CD4-positive, alpha-beta T cell treated with Interferon gamma for 1 hour (primary cell): Measurements from ENCODE around the gene CD44.

Experiments used
- DNase-seq: peaks from one replicate; pipeline ENCODE4 v3.0.0-alpha.2; 2020

Gene CD44

GRCh38 chr11:35112056-35112845, 26.7 kb upstream of the CD44 start:
- DNase-seq, result no peak

DNA sequence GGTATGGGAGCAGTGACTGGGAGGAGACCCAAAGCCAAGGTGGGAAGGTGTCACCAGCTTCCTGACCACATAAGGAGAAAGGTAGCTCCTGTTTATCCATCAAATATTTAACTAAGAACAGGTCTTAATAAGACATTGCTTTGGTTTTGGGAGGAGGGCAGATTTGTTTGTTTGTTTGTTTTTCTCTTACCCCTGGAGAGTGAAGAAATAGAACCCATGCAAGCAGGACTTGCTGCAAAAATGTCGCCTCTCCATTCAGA, 26.2 kb upstream of the CD44 start:
- no peak for DNase-seq

- DNase-seq, result no peak
Measured at GRCh38 chr11:35114906-35115687, 23.9 kb upstream of the CD44 start.

GRCh38 chr11:35115688-35116030, 23.3 kb upstream of the CD44 start:
- DNase-seq, result no peak

- no peak for DNase-seq
Measured at GRCh38 chr11:35116245-35116644, 22.7 kb upstream of the CD44 start.

DNA sequence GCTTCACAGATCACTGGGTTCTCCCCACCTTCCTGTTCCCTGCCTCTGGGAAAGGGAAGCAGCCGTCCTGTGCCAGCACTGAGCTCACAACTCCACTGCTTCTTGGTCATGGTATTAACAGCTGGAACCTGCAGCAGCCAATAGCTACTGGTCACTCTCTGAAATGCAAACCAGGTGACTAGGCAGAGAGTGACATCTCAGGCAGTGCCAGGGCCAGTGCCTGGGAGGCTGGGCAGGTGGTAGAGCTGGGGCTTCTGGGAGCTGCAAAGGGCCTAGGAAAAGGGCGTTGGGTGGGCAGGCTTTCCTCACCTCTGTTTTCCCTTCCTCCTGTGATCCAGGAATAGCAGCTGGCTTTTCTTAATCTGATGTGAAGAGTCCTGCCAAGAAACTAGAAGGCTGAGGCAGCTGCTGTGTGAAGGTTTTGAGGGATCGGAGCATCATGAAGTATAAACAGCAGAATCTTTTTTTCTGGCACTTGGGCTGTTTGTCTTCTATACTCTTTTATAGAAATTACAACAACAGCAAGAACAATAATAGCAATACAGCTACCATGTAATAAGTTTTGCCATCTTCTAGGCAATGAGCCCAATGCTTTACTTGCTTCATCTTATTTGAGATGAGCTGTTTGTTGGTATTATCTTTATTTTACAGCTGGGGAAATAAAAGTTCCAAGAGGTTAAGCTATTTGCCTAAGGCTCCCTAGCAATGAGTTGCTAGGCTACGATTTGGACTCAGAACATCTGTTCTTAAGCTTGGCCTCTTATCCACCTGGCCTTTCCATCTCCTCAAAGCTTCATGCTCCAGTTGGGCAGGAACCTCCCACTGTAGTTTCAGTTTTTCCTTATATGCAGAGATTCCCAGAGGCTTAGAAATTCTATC, 22.0 kb upstream of the CD44 start:
- no peak for DNase-seq

DNA sequence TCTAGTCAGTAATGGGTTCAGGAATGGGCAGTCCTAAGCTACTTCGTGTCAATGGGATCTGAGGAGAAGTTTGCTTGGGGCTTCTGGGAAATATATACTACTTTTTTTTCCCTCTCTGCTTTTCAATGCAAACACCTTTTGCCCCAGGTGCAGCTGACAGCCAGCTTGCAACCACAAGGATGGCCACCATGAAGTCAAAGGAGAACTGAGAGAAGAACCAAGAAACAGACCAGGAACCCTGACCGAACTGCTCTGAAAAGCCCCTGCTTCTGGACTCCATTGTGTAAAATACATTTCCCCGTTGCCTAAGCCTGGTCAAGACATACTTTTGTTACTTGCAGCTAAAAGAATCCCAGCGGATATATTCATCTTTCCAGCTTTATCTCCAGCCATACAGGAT, 20.1 kb upstream of the CD44 start:
- DNase-seq, result peak; percentile 22

- no peak for DNase-seq
Measured at GRCh38 chr11:35121326-35121865, 17.6 kb upstream of the CD44 start.

- no peak for DNase-seq
Measured at GRCh38 chr11:35122308-35122707, 16.7 kb upstream of the CD44 start.

- DNase-seq, result no peak
Measured at GRCh38 chr11:35126000-35126878, 12.7 kb upstream of the CD44 start.

GRCh38 chr11:35126879-35127581, 11.9 kb upstream of the CD44 start:
- DNase-seq, result no peak

- no peak for DNase-seq
Measured at GRCh38 chr11:35127619-35128018, 11.4 kb upstream of the CD44 start.

- DNase-seq, result no peak
Measured at GRCh38 chr11:35131094-35131493, 7.9 kb upstream of the CD44 start.

DNA sequence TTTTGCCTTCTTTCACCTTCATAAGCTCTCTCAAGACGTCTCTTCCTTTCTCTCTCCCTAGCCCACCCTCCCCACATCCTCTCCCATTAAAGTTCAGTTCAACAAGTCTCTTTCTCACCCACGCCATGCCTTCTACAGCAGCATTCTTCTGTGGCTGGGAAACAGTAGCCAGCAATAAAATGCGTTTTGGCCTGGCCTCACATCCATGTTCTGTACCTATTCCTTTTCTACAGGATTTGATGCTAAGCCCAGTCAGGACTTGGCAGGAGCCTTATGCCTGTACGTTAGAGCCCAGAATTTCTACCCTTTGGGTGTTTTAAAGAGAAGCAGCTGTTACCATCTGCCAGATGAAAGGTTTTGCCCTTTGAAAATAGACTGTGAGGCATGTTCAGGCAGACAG, 7.1 kb upstream of the CD44 start:
- DNase-seq, result no peak

DNA sequence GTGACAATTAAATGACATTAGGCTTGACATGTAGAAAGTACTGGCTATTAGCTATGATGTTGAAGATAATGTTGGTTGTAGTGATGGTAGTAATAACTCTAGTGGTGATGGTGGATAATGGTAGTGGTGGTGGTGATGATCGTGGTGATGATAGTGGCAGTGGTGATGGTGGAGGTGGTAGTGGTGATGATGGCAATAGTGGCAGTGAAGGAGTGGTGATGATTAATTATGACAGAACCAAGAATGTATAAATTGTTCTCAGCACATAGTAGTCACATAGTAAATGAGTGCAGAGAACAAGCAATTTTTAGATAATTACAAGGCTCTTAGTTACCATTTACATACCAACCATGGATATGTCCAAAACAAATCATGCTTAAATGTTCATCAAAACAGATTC, 5.3 kb upstream of the CD44 start:
- DNase-seq, result no peak

- DNase-seq, result no peak
Measured at GRCh38 chr11:35134403-35135148, 4.4 kb upstream of the CD44 start.

DNA sequence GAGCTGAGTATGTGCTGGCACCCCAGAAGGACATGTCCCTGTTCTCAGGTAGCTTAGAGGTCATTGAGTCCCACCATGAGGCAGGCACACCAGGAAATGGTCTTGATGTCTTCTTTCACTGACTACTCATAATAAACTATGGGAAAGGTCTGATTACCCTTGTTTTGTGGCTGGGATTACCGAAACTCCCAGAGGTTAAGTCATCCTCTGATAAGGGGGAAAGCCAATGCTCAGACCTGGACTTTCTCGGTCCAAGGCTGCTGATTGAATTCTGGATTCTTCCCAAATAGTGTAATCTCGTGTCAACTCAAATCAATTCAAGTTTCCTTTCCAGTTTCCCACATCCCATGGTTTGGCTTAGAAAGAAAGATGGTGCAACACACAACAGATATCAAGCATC, 3.7 kb upstream of the CD44 start:
- DNase-seq, result no peak

- no peak for DNase-seq
Measured at GRCh38 chr11:35136311-35136710, 2.7 kb upstream of the CD44 start.

DNA sequence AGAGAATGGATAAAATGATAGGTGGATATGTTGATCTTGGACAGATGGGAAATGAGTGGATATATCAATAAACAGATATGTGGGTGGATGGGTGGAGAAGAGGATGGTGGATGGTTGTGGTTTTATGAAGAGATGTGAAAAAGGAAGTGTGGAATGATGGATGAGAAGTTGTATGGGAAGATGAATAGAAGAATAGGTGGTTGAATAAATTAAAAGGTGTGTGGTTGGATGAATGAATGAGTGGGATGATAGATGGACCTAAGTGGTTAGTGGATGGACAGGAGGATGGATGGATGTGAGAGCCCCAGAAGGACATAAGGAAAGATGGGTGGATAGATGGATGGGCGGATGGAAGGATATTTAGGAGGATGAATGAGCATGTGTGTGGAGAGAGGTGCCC, 913 bp upstream of the CD44 start:
- no peak for DNase-seq

GRCh38 chr11:35138606-35138942, 397 bp upstream of the CD44 start:
- DNase-seq, result no peak

DNA sequence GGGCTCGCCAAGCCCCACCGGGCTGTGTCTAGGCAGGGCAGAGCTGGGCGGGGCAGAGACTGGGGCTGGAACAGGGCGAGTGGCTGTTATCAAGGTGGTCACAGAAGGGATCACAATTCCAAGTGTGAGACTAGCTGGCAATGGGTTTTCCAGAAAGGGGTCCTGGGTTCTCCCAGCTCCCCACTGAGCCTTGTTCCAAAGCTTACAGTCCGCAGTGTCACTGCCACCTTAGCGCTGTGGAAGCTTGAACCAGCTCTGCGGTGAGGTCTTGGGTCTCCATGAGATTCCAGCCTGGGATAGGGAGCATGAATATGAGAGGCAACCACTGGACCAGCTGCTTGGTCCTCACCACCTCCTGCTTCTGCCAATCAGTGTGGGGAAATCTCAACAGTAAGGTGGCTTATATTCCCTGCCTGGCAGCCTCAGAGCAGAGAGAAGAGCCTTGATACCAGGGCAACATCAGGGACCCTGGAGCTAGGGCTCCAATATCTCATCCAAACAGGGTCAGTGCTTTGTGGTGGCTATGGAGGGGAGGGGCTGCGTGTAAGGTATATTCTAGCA, 831 bp downstream of the CD44 start:
- peak; percentile 27 for DNase-seq
